ENCODE data around the gene IGSF23. TPM values are rescaled to one million over a fixed set of nuclear protein-coding genes. Genes with fewer than 3 reads are reported as not detected.

Gene IGSF23
- total and polyA plus RNA-seq, 7 experiments from 2014 or later: not detected

DNA sequence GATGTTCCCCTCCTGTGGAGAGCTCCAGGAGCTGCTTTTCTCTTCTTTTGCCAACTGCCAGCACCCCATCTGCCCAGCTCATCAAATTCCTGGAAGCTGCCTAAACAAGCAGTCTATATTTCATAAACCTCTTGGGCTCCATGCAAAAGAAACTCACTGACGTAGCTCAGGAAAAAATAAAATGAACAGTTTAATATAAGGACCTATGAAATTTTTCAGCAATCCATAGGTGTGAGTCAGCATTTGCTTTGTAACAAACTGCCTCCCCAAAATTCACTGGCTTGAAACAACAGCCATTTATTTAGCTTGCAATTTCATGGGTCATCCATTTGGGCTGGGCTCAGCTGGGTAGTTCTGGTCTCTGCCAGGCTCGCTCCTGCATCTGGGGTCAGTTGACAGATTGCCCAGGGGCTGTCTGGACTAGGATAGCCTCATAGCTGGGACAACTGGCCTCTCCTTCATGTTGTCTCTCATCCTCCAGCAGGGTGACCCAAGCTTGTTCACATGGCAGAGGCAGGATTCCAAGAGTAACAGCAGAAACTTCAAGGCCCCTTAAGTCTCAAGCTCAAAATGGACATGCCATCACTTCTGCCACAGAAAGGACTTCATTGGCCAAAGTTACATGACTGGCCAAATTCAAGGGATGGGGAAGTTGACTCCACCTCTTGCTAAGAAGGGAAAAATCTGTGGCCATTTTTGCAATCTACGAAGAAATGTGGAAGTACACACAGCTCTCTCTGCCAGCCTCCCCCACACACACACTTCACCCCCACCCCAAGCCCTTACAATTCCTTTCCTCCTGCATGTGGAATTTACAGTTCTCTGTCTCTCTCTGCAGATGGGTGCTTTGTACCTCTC is 22.4 kb downstream of the IGSF23 start:
- H3K27me3 Mint-ChIP-seq: peaks cover 0 to 25% (median 6%) of the 10 kb centered on the region in 5 donors
- Histone ChIP-seq H3K9me3 (ENCODE audit: control insufficient read depth in 2 of 3, low read length in 3 of 3) (no peaks in the 10 kb centered on the region), H3K27ac (ENCODE audit: low read depth, low read length) (no peak overlapping the region), H3K4me3 (ENCODE audit: low read length) (no peak overlapping the region), H3K27me3 (ENCODE audit: control insufficient read depth in 2 of 2, insufficient read depth in 2 of 2, low read length in 2 of 2) (no peaks in the 10 kb centered on the region), H3K36me3 (ENCODE audit: control insufficient read depth in 2 of 3, insufficient read depth in 3 of 3, low read length in 3 of 3) (no peaks in the 10 kb centered on the region), H3K4me1 (ENCODE audit: control insufficient read depth in 2 of 2, insufficient read depth in 2 of 2, low read length in 2 of 2) (no peaks in the 10 kb centered on the region)
- H3K4me3 Mint-ChIP-seq: no peak overlapping the region
- peak; percentile 41 for ATAC-seq
- DNase-seq: no peak
- H3K27ac Mint-ChIP-seq: no peak overlapping the region
- no peaks in the 10 kb centered on the region for H3K36me3 Mint-ChIP-seq
- POLR2A ChIA-PET: interaction anchor here (0.5 kb wide), 1 partner anchor 59 kb away, joined by 4 read pairs; no protein-coding TSS in a partner anchor
- CTCF ChIA-PET: interaction anchor here (0.6 to 1.1 kb wide), 2 partner anchors 22 to 59 kb away, joined by 3 to 4 read pairs; no protein-coding TSS in a partner anchor
- peaks cover 0 to 8% (median 2%) of the 10 kb centered on the region in 11 donors for H3K9me3 Mint-ChIP-seq
- no peaks in the 10 kb centered on the region for H3K4me1 Mint-ChIP-seq
- intact Hi-C loops (cut with micrococcal nuclease): no loop called here

DNA sequence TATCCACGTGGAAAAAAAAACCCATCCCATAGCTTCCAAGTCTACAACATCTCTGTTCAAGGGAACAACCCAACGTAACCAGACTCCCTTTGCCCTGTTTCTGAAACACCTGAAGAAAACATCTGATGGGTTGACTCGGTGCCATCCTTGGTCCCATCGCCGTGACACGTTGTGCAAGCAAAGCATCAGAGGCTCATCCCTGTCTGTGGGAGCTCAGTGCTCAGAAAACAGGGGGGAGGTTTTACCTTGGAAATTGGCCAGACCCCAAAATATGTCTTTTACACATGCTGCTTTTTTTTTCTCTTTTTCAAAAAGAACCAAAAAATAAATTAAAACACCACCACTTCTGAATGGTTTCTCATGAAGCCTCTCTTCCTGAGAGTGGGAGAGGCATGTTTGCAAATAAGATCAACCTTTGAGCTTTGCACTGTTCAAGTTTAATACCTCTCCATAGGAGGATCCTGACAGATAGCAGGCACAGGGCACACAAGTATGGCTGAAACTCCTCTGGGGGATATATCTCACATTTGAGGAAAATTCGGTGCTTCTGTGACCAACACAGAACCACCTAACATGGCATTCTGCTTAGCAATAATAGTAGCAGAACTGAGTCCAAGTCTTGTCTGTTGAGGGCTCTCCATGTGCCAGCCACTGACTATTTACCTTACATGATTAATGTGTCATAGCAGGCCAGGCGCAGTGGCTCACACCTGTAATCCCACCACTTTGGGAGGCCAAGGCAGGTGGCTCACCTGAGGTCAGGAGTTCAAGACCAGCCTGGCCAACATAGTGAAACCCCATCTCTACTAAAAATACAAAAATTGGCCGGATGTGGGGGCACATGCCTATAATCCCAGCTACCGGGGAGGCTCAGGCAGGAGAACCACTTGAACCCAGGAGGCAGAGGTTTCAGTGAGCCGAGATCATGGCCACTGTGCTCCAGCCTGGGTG is 23.4 kb downstream of the IGSF23 start:
- Histone ChIP-seq H3K4me3 (ENCODE audit: low read length) (no peak overlapping the region), H3K4me1 (ENCODE audit: control insufficient read depth in 2 of 2, insufficient read depth in 2 of 2, low read length in 2 of 2) (no peaks in the 10 kb centered on the region), H3K36me3 (ENCODE audit: control insufficient read depth in 2 of 3, insufficient read depth in 3 of 3, low read length in 3 of 3) (no peaks in the 10 kb centered on the region), H3K27ac (ENCODE audit: low read depth, low read length) (no peak overlapping the region), H3K9me3 (ENCODE audit: control insufficient read depth in 2 of 3, low read length in 3 of 3) (no peaks in the 10 kb centered on the region), H3K27me3 (ENCODE audit: control insufficient read depth in 2 of 2, insufficient read depth in 2 of 2, low read length in 2 of 2) (no peaks in the 10 kb centered on the region)
- Mint-ChIP-seq H3K9me3 (peaks cover 0 to 8% (median 2%) of the 10 kb centered on the region in 11 donors), H3K4me3 (no peak overlapping the region), H3K27ac (no peak overlapping the region), H3K27me3 (peaks cover 0 to 25% (median 8%) of the 10 kb centered on the region in 5 donors), H3K4me1 (no peaks in the 10 kb centered on the region), H3K36me3 (no peaks in the 10 kb centered on the region)
- CTCF ChIA-PET: interaction anchor here (0.6 kb wide), 1 partner anchor 58 kb away, joined by 3 read pairs; no protein-coding TSS in a partner anchor
- POLR2A ChIA-PET: interaction anchor here (0.5 kb wide), 1 partner anchor 60 kb away, joined by 4 read pairs; no protein-coding TSS in a partner anchor
- intact Hi-C loops (cut with micrococcal nuclease): no loop called here
- DNase-seq: no peak
- no peak for ATAC-seq

- ChIA-PET POLR2A (no interaction called here), CTCF (no interaction called here)
- Histone ChIP-seq H3K9me3 (ENCODE audit: control insufficient read depth in 2 of 3, low read length in 3 of 3) (no peaks in the 10 kb centered on the region), H3K27ac (ENCODE audit: low read depth, low read length) (no peak overlapping the region), H3K36me3 (ENCODE audit: control insufficient read depth in 2 of 3, insufficient read depth in 3 of 3, low read length in 3 of 3) (no peaks in the 10 kb centered on the region), H3K4me3 (ENCODE audit: low read length) (no peak overlapping the region), H3K27me3 (ENCODE audit: control insufficient read depth in 2 of 2, insufficient read depth in 2 of 2, low read length in 2 of 2) (no peaks in the 10 kb centered on the region), H3K4me1 (ENCODE audit: control insufficient read depth in 2 of 2, insufficient read depth in 2 of 2, low read length in 2 of 2) (no peaks in the 10 kb centered on the region)
- DNase-seq: no peak
- Mint-ChIP-seq H3K4me3 (no peak overlapping the region), H3K4me1 (no peaks in the 10 kb centered on the region), H3K36me3 (no peaks in the 10 kb centered on the region), H3K27me3 (peaks cover 0 to 25% (median 10%) of the 10 kb centered on the region in 5 donors), H3K9me3 (peaks cover 0 to 8% (median 2%) of the 10 kb centered on the region in 11 donors), H3K27ac (no peak overlapping the region)
- no peak for ATAC-seq
- intact Hi-C loops (cut with micrococcal nuclease): no loop called here
These were observed 24.0 kb downstream of the IGSF23 start for GRCh38 chr19:44637390-44637764.

DNA sequence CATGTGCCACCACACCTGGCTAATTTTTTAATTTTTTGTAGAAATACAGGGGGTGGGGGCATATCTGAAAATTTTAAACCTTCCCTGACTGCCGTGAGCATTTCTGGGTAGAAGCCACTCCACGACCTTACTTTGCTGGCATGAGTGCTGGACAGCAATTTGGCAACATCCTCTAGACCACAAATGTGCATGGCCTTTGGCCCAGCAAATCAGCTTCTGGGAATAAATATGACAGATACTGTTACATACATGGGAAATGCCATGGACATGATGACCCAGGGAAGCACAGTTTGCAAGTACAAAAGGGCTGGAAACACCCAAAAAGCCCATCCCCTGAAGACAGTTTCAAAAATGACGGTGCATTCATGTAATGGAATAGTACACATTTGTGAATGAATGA is 27.2 kb downstream of the IGSF23 start:
- peaks cover 0 to 20% (median 5%) of the 10 kb centered on the region in 5 donors for H3K27me3 Mint-ChIP-seq
- ATAC-seq (no peak), DNase-seq (no peak)
- H3K4me1 Mint-ChIP-seq: peaks cover 0 to 4% (median 0%) of the 10 kb centered on the region in 7 donors
- intact Hi-C loops (cut with micrococcal nuclease): no loop called here
- ChIA-PET CTCF (no interaction called here), POLR2A (no interaction called here)
- Histone ChIP-seq H3K4me1 (ENCODE audit: control insufficient read depth in 2 of 2, insufficient read depth in 2 of 2, low read length in 2 of 2) (no peaks in the 10 kb centered on the region), H3K4me3 (ENCODE audit: low read length) (no peak overlapping the region), H3K36me3 (ENCODE audit: control insufficient read depth in 2 of 3, insufficient read depth in 3 of 3, low read length in 3 of 3) (no peaks in the 10 kb centered on the region), H3K27ac (ENCODE audit: low read depth, low read length) (no peak overlapping the region), H3K9me3 (ENCODE audit: control insufficient read depth in 2 of 3, low read length in 3 of 3) (no peaks in the 10 kb centered on the region), H3K27me3 (ENCODE audit: control insufficient read depth in 2 of 2, insufficient read depth in 2 of 2, low read length in 2 of 2) (no peaks in the 10 kb centered on the region)
- peaks cover 0 to 4% (median 0%) of the 10 kb centered on the region in 11 donors for H3K9me3 Mint-ChIP-seq
- H3K36me3 Mint-ChIP-seq: no peaks in the 10 kb centered on the region
- H3K27ac Mint-ChIP-seq: no peak overlapping the region
- H3K4me3 Mint-ChIP-seq: no peak overlapping the region

DNA sequence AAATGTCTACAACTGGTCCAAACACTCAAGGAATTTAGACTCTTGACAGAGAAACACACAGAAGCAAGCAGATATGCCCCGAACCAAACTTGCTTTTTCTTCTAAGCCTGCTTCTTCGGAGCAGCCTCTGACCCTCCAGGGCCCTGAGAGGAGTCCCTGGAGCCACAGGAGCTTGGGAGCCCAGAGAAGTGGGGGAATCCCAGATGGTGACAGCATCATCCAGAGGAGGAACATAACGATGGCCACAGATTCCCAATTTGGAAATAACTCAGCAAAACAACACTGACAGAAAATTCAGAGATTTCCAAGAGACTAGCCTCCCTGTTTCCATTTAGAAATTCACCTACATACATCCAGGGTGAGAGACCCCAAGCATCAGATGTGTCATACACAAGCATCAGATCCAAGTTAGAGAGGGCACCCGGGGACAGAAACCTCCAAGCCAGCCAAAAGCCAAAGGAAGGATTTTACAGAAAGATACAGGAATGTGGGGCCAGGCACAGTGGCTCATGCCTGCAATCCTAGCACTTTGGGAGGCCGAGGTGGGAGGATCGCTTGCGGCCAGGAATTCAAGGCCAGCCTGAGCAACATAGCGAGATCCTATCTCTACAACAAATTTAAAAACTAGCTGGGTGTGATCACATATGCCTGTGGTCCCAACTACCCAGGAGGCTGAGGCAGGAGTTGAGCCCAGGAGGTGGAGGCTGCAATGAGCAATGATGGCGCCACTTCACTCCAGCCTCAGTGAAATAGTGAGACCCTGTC is 28.3 kb downstream of the IGSF23 start:
- Mint-ChIP-seq H3K9me3 (peaks cover 0 to 4% (median 0%) of the 10 kb centered on the region in 11 donors), H3K27me3 (peaks cover 0 to 20% (median 0%) of the 10 kb centered on the region in 5 donors), H3K36me3 (peaks cover 0 to 1% (median 0%) of the 10 kb centered on the region in 5 donors), H3K4me1 (peaks cover 0 to 4% (median 0%) of the 10 kb centered on the region in 7 donors), H3K27ac (no peak overlapping the region), H3K4me3 (peak overlapping the region in 1 of 10 donors; percentile 2)
- no peaks in the 10 kb centered on the region for H3K27me3 ChIP-seq (ENCODE audit: control insufficient read depth in 2 of 2, insufficient read depth in 2 of 2, low read length in 2 of 2)
- no peaks in the 10 kb centered on the region for H3K36me3 ChIP-seq (ENCODE audit: control insufficient read depth in 2 of 3, insufficient read depth in 3 of 3, low read length in 3 of 3)
- H3K9me3 ChIP-seq (ENCODE audit: control insufficient read depth in 2 of 3, low read length in 3 of 3): no peaks in the 10 kb centered on the region
- ATAC-seq (no peak), DNase-seq (no peak)
- no peak overlapping the region for H3K4me3 ChIP-seq (ENCODE audit: low read length)
- intact Hi-C loops (cut with micrococcal nuclease): no loop called here
- H3K27ac ChIP-seq (ENCODE audit: low read depth, low read length): no peak overlapping the region
- ChIA-PET CTCF (no interaction called here), POLR2A (interaction anchor here (0.6 kb wide), 1 partner anchor 19 kb away, joined by 3 read pairs; no protein-coding TSS in a partner anchor)
- no peaks in the 10 kb centered on the region for H3K4me1 ChIP-seq (ENCODE audit: control insufficient read depth in 2 of 2, insufficient read depth in 2 of 2, low read length in 2 of 2)

- POLR2A ChIA-PET: interaction anchor here (0.6 kb wide), 1 partner anchor 18 kb away, joined by 3 read pairs; no protein-coding TSS in a partner anchor
- peaks cover 0 to 20% (median 0%) of the 10 kb centered on the region in 5 donors for H3K27me3 Mint-ChIP-seq
- Histone ChIP-seq H3K4me1 (ENCODE audit: control insufficient read depth in 2 of 2, insufficient read depth in 2 of 2, low read length in 2 of 2) (no peaks in the 10 kb centered on the region), H3K9me3 (ENCODE audit: control insufficient read depth in 2 of 3, low read length in 3 of 3) (no peaks in the 10 kb centered on the region), H3K27me3 (ENCODE audit: control insufficient read depth in 2 of 2, insufficient read depth in 2 of 2, low read length in 2 of 2) (no peaks in the 10 kb centered on the region), H3K4me3 (ENCODE audit: low read length) (no peak overlapping the region), H3K27ac (ENCODE audit: low read depth, low read length) (no peak overlapping the region), H3K36me3 (ENCODE audit: control insufficient read depth in 2 of 3, insufficient read depth in 3 of 3, low read length in 3 of 3) (no peaks in the 10 kb centered on the region)
- H3K27ac Mint-ChIP-seq: no peak overlapping the region
- CTCF ChIA-PET: no interaction called here
- DNase-seq (no peak), ATAC-seq (no peak)
- H3K4me1 Mint-ChIP-seq: peaks cover 0 to 4% (median 0%) of the 10 kb centered on the region in 7 donors
- H3K4me3 Mint-ChIP-seq: peak overlapping the region in 2 of 10 donors; percentile 37 to 83
- H3K36me3 Mint-ChIP-seq: peaks cover 0 to 3% (median 0%) of the 10 kb centered on the region in 5 donors
- intact Hi-C loops (cut with micrococcal nuclease): no loop called here
- H3K9me3 Mint-ChIP-seq: peaks cover 0 to 4% (median 0%) of the 10 kb centered on the region in 11 donors
These were observed 29.0 kb downstream of the IGSF23 start for GRCh38 chr19:44642377-44642776.
